ENCODE measurements around the gene RNF212B.

RNF212B gene

DNA sequence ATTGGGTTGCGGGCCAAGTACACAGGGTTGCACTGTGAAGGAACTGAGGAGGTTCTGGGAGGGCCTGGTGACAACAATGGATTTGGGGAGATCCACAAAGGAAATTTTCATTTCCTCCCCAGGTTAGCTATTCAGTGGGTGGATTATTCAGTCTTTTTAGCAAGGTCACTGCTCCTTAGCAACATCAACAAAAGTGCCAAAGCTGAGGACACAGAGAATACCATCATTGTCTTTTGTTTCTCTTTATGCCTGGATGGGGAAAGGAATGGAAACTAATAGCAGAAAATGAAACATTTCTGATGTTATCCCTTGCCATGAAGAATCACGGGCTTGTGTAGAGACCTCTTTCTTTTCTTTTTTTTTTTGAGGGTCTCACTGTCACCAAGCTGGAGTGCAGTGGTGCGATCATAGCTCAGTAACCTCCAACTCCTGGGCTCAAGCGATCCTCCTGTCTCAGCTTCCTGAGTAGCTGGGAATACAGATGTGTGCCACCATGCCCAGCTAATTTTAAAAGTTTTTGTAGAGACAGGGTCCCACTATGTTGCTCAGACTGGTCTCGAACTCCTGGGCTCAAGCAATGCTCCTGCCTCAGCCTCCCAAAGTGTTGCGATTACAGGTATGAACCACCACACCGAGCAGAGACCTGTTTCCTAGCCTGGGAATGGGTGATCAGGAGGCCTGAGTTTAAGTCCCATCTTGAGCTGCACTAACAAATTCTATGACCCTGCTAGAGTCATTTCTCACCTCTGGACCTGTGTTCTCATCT is 58.5 kb downstream of the RNF212B start:
- DNase-seq (ENCODE audit: low read depth in 2 of 2), result no peak

DNA sequence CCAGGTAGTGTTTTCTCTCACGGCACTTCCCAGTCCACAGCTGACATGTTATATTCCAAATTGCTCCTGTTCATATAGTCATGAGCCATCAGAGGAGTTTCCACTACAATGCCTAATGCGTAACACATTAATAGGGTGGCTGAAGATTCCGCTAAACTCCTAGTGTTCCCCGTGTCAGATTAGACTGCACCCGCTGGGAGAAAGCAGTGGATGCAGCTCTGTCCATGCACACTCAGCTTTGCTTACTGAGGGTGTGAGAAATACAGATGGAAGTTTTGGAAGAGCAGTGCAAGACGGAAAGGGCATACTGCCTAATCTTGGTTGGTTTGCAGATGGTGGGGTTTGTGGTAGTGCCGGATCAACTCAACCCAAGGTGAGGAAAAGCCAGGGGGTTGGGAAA is 59.4 kb downstream of the RNF212B start:
- no peak for DNase-seq (ENCODE audit: low read depth in 2 of 2)

DNA sequence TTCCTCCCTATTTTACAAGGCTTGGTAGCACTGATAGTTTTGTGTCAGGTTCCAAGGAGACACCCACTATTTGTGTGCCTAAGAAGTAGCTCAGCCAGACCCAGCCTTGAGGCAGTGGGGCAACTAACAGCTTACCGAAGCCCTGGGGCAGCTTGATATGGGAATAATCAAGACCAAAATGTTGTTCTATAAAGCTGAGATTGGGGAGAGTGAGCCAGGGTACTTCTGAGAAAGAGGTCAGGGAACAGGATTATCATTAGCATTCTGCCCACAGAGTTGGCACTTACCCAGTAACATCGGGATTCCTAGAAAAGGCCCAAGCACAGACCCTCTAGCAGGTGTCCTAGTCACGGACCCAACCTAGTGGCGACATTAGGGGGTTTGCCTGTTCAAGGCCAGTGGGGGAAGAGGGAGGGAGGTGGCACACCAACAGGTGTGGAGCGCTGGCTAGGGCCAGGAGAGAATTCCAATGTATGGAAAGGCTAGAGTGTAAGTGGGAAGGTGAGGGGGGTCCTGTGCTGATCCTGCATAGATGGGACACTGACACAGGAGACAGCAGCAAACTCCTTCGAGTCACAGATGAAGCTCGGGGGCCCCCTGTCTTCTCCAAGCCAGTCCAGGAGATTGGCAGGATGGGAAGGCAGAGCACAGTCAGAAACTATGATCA is 60.0 kb downstream of the RNF212B start:
- no peak for DNase-seq (ENCODE audit: low read depth in 2 of 2)

DNA sequence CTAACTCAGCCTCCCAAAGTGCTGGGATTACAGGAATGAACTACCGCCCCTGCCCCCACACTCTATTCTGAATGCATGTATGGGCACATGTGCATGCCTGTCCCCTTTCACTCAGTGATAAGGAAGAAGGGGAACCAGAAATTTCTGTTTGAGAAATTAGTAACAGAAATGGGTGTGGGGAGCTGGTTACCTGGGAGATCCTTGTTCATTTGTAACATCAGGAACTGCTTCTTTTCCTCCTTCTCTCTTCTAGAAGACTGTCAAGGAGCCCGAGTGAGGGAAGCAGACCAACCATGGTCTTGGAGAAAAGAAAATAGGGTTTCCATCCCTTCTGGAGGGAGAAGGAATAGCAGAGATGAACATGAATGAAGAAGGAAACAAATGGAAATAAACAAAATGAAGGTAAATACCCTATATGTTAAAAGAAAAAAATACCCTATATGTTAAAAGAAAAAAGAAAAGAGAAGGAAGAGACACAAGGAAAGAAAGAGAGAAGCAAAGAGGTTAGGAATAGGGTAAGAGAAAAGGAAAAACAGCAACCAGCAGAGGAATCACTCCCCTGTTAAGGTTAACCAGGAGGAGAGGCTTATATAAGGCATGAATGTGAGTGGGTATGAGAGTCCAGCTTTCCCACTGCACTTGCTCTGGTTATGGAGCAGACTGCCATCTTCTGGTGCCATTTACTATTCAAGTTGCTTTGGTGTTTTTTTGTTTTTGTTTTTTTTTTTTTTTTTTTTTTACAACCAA is 61.6 kb downstream of the RNF212B start:
- no peak for DNase-seq (ENCODE audit: low read depth in 2 of 2)

DNA sequence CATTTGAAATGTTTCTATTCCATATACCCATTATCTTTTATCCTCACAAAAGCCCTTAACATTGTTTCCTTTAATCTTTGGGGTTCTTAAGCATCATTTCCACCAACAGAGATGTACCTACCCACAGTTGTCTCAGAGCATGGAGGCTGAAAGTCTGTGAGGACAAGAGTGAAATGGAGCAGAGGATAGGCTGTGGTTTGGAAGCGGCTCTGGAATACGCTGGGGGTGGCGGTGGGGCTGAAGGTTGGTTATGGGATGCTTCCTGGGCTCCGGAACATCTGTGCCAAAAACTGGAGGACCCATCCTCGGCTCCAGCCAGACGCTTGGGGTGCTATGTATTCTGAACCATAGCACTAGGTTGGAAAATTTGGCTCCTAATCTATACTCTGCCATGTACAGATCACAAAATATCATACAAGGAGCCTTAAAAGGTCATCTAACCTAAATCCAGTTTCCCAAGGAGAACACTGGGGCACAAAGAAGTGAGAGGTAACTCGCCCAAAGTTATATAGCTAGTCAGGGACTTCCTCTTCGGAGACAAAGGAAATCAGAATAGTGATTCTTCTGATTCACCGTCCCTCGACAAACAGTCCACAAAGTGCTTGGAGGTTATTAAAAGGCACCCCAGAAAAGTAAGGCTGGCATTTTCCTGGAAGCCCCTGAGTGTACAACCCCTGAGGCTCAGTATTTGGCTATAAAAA is 62.4 kb downstream of the RNF212B start:
- no peak for DNase-seq (ENCODE audit: low read depth in 2 of 2)

DNA sequence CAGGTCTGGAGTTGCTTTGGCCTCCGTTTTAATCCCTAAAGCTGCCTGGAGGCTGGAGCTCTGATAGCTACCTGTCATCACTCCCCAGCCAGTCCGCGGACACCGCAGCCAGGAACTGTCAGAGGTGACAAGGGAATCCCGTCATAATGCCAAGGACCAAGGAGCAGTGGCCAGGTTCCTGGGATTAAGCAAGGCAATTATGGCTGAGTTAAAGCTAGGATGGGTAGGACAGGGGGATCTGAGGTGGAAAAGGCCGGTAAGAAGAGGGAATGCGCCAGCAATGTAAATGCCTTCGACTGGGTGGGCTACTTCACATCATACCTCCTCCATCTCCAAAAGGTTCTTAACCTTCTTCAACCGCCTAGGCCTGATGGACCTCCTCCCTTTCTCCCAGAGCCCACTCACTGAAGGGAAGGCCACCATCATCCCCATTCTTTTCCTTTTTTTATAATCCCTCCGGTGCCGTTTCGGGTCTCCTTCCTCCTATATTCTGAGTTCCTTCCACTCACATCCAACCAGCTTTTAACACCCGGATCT is 63.0 kb downstream of the RNF212B start:
- no peak for DNase-seq (ENCODE audit: low read depth in 2 of 2)

DNA sequence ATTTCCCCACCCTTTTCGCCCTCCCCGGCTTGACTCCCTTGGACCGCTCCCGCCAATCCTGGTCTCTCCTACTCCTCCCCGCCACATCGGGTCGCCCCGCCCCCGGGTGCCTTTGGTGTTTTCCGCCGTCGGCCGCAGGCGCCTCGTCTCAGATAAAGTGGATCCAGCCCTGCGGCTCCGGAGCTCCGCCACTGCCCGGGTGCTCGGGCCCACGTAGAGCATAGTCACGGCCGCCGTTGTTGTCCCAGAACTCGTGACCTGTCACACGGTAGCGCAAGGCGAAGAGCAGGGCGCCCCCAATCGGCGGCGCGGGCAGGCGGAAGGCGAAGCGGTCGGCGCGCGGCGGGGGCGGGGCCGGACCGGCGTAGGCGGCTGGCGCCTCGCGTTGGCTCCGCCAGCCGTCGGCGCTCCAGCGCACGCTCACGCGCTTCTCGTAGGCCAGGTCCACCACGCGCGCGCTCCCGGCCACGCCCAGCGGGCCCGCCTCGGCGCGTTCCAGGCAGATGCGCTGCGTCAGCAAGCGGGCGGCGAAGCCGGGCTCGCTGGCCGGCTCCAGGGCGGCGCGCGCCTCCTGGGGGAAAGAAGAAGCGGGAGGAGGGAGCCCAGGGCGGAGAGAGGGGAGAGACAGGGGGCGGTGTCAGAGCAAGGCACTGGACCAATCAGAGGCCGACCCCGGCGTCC is 63.7 kb downstream of the RNF212B start:
- peak; percentile 91 to 94 for DNase-seq (ENCODE audit: low read depth in 2 of 2)

DNA sequence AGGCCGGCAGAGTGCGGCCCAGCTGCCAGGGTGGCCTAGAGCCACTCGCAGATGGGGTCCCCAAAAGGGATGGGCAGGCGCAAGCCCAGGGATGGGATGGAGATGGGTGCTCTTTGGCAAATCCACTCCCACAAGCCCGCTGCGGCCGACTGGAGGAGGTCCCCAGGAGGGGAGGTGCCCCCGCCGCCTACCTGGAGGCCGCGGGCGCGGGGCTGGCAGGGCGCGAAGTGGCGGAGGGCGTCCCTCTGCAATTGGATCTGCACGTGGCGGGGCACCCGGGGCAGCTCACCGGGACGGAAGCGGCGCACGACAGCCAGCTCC is 64.2 kb downstream of the RNF212B start:
- DNase-seq (ENCODE audit: low read depth in 2 of 2), result peak in 1 of 2 donors; percentile 27

DNA sequence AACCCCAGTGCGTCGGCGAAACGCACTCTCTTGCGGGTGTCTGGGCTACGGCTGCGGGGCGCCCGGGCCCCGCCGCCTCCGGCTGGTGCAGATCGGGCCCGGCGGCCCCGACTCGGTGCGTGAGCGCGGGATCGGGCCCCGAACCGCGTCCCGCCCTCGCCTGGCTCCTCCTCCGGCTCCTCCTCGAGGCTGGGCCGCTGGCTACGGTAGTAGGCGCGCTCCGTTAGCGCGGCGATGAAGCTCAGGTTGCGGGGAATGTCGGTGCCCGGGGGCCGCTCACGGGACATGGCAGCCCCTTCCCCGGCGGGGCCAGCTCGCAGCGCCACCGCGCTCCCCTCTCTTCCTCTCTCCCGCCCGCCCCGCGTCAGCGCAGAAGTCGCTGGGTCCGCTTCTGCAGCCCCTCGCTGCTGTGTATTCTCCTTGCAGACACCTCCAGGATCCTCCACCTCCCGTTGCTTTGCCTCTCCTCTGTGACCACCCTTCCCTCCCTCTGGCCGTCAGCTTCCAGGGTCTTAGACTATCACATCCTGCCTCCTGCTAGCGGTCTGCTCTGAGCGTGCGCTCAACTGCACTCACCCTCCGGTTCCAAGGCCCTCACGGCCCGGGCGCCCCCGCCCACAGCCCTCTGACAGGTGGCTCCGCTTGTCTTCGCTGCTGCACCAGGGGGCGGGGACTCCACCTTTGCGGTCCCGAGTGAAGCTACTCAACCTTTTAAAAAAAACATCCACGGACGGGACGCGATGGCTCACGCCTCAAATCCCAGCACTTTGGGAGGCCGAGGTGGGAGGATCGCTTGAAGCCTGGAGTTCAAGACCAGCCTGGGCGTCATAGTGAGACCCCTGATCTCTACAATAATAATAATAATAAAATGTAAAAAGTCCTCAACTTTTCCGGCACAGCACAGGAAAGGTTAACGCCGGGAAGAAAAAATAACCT is 64.8 kb downstream of the RNF212B start, which contains the start of gene PPP1R3E:
PPP1R3E (minus strand) TSS at position 570 of the 936 bp plus-strand sequence; CDS start at position 287, 283 bp downstream.
- DNase-seq (ENCODE audit: low read depth in 2 of 2), result peak; percentile 62 to 70

DNA sequence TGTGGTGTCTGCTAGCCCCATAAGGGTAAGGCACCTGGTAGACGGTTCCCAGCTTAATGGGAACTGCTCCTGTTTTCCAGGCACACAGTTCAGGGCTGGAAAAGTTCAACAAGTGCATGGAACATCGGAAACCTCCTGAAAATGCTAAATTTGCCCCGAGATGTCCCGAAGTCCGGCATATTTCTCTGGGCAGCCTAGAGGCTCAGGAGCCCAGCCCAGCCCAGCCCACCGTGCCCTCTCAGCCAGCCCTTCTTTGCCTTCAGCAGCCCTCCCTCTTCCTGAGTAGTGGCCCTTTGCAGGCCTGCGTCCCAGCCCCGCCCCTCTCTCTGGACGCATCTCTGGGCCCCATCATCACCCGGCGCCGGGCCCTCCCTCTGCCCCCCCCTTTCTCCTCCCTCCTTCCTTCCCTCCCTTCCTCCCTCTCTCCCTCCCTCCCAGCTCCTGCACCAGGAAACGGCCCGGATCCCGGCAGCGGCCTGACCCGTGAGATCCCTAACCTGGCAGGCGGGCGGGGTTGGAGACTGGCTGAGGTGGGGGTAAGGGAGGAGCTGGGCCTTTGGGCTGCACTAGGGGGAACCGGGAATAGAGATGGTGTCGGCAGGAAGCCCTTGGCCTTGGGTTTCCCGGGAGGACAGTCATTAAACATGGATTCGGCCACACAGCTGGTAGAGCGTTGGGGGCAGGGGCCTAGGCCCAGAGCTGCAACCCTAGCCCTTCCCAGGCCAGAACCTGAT is 68.8 kb downstream of the RNF212B start, which contains the start of gene BCL2L2:
BCL2L2 (plus strand) TSS at position 422 of the 734 bp plus-strand sequence. CDS start 935 bp downstream, outside the sequence.
- no peak for DNase-seq (ENCODE audit: low read depth in 2 of 2)

DNA sequence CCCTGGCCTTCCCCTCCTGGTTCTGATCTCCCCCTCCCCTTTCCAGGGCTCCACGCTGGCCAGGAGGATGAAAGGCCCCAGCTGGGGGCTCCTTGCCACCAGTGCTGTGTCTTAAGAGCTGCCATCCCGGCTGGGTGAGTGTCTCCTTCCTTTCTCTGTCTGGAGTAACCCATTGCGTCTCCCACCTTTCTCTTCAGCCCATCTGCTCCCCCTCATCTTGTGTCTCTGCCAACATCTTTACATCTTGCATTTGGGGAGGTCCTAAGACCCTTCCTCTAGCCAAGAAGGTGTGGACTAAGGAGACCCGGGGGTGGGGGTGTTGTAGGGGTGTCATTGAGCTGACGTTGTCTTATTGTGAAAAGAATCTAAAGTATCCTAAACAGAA is 69.4 kb downstream of the RNF212B start:
- DNase-seq (ENCODE audit: low read depth in 2 of 2), result no peak

DNA sequence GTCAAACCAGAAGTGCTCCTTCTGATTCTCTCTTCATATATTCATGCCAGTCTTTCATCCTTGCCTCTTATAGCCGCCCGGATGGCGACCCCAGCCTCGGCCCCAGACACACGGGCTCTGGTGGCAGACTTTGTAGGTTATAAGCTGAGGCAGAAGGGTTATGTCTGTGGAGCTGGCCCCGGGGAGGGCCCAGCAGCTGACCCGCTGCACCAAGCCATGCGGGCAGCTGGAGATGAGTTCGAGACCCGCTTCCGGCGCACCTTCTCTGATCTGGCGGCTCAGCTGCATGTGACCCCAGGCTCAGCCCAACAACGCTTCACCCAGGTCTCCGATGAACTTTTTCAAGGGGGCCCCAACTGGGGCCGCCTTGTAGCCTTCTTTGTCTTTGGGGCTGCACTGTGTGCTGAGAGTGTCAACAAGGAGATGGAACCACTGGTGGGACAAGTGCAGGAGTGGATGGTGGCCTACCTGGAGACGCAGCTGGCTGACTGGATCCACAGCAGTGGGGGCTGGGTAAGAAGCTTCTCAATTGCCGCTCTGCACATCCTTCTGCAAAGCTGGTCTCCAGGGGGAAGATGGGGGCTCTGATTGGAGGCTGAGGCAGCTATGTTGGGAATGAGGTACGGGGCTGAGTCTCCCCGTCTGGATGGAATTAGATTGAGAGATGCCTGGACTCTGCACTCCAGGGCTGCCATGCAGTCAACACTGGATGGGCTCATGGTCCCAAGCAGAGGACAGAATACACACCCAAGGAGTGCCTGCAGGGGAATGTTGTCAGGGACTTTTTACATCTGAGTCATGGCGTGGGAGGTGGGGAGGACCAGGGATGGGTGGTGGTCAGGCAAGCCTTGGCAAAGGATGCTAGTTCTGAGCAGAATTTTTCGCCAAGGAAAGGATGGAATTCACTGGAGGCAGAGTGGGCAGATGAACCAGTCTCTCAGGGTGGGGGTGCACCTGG is 70.2 kb downstream of the RNF212B start:
- no peak for DNase-seq (ENCODE audit: low read depth in 2 of 2)

DNA sequence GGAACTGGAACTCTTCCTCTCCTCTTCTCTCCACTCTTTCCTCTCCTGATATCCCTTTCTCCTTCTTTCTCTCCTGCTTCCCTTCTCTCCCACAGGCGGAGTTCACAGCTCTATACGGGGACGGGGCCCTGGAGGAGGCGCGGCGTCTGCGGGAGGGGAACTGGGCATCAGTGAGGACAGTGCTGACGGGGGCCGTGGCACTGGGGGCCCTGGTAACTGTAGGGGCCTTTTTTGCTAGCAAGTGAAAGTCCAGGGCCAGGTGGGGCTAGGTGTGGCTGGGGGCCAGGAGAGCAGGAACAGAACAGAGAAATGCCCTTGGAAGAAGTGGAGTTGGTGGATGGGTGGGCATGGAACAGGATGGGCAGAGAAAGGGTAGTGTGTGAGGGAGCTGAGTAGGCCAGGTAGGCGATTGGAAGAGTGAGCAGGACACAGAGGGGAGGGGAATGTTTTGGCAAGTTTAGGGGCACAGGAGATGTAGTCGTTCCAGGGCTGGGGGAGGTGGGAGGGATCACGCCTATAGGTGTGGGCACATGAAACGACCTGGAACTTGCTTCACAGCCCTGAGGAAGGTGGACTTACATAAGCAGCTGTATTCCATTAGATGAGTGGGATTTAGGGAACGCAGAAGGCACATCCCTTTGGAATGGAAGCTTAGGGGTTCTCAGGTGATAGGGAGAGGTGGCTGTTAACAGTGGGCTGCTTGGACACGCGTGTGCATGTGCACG is 71.1 kb downstream of the RNF212B start:
- DNase-seq (ENCODE audit: low read depth in 2 of 2), result no peak

DNA sequence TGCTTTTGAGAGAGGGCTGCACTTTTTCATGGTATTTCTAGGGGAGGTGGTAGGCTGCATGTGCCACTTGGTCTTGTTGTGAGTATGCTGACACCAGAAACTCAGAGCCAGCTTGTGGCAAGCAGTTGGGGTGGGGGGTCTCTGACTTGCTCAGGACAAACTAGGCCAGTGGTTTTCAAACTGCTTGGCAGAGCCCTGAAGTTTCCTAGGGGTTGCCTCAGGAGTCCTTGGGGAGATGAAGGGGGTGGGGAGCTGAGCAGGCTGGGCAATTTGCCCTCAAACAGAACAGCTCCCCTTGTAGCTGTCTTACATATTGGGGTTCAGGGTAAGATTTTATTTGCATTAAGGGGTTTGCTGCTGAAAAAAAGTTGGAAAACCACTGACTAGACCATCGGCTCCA is 72.8 kb downstream of the RNF212B start:
- DNase-seq (ENCODE audit: low read depth in 2 of 2), result no peak

DNA sequence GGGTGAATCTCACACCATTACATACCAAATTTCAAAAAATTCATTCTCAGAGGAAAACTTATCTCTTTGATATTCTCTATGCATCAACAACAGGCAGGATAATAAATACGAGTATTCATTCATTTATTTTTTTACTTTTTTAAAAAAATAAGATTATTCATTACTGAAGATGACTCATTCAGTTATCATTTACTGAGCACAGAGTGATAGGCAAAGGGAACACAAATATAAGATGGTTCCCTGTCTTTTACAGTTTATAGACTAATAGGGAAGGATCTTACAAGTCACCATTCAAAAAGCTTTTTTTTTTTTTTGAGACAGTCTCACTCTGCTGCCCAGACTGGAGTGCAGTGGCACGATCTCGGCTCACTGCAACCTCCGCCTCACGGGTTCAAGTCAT is 78.6 kb downstream of the RNF212B start:
- DNase-seq (ENCODE audit: low read depth in 2 of 2), result no peak

DNA sequence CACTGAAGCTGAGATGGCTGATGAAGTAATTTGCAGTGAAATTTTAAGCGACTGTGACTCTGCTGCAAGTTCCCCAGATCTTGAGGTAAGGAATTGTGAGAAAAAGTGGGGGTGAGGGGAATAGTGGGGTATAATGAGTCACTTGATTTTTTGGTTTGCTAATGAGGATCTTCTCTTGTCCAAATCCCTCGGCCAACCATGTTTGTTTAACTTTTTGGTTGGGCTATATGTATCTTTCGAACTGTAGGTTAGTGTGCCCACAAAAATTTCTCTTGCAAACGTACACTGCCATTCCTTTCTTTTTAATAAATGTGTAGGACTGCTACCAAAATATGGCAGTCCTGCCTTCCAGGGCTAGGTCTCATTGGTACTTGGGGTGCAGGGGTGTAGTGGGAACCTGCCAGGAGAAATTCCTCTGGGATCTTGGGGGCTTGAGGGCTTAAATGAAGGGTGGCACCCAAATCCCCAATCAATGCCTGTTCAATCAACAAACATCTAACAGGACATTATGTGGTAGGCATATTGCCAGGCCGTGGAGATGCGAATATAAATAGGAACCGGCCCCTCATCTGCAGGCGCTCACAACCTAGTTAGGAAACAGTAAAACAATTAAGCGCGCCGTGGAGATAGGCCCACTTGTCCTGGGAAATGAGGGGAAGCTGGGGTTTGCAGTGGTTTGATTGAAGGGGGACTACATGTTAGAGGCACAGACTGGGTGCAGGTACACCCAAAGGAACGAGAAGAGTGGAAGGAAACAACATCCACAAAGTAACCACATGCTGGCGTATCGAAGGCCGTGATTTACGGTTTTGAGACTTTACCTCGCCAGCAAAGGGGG is 82.2 kb downstream of the RNF212B start:
- DNase-seq (ENCODE audit: low read depth in 2 of 2), result no peak
